Activated naive CD8-positive, alpha-beta T cell treated with anti-CD3 and anti-CD28 coated beads, Interleukin-2, amount 50 U/mL, for 16 hours (primary cell): ENCODE results near the gene PTAFR.

ENCODE experiments used
- DNase-seq: peaks from one replicate; pipeline ENCODE4 v3.0.0-alpha.2; 2020; ENCODE audit warnings: low read depth, low spot score

Gene PTAFR

GRCh38 chr1:28122183-28122582 lies 54.3 kb downstream of the PTAFR start:
- DNase-seq, result no peak

- no peak for DNase-seq
Measured at GRCh38 chr1:28119556-28119955, 56.9 kb downstream of the PTAFR start.

- DNase-seq, result no peak
Measured at GRCh38 chr1:28118640-28119307, 57.7 kb downstream of the PTAFR start.

- DNase-seq, result no peak
Measured at GRCh38 chr1:28115267-28115666, 61.2 kb downstream of the PTAFR start.

GRCh38 chr1:28114844-28115243 lies 61.6 kb downstream of the PTAFR start:
- no peak for DNase-seq

GRCh38 chr1:28113242-28113572 lies 63.3 kb downstream of the PTAFR start:
- no peak for DNase-seq

- DNase-seq, result no peak
Measured at GRCh38 chr1:28112388-28113241, 63.9 kb downstream of the PTAFR start.

- no peak for DNase-seq
Measured at GRCh38 chr1:28111157-28111556, 65.3 kb downstream of the PTAFR start.

GRCh38 chr1:28110555-28110954 lies 65.9 kb downstream of the PTAFR start:
- no peak for DNase-seq

- no peak for DNase-seq
Measured at GRCh38 chr1:28109639-28110038, 66.9 kb downstream of the PTAFR start.

GRCh38 chr1:28108001-28108400 lies 68.5 kb downstream of the PTAFR start:
- no peak for DNase-seq

GRCh38 chr1:28104866-28105467 lies 71.5 kb downstream of the PTAFR start:
- no peak for DNase-seq

GRCh38 chr1:28102189-28102588 lies 74.3 kb downstream of the PTAFR start:
- no peak for DNase-seq

GRCh38 chr1:28099050-28099769 lies 77.3 kb downstream of the PTAFR start:
- DNase-seq, result no peak
